Activated T-cell treated with anti-CD3 and anti-CD28 coated beads, Interleukin-2, amount 50 U/mL, for 4 hours (primary cell): Measurements from ENCODE around the gene TRIP11. TPM values are rescaled to one million over a fixed set of nuclear protein-coding genes. Genes with fewer than 3 reads are reported as not detected.
A peak's percentile ranks its signal among the peaks of the same experiment; 100 is the strongest.

Experiments used
- ATAC-seq, 2 donors: fragments of 200-7000 bp; cut with Tn5 transposase; one replicate each; pipeline ENCODE4 v1.10.0; 2021
- DNase-seq: peaks from one replicate; pipeline ENCODE4 v3.0.0-alpha.2; 2020
- H3K27me3 Mint-ChIP-seq: one replicate; pipeline ENCODE4 v1.8.0; 2021; ENCODE audit warnings: low read depth, mixed read lengths
- H3K36me3 Mint-ChIP-seq: one replicate; pipeline ENCODE4 v1.8.0; 2022; ENCODE audit warnings: mixed read lengths; ENCODE audit not compliant: insufficient read depth
- H3K4me1 Mint-ChIP-seq: one replicate; pipeline ENCODE4 v1.8.0; 2021; ENCODE audit warnings: low read depth, mixed read lengths
- H3K4me3 Mint-ChIP-seq: one replicate; pipeline ENCODE4 v1.8.0; 2021; ENCODE audit warnings: mild to moderate bottlenecking, moderate library complexity, mixed read lengths
- H3K9me3 Mint-ChIP-seq: one replicate; pipeline ENCODE4 v1.8.0; 2021; ENCODE audit warnings: mixed read lengths
- total RNA-seq, 3 donors: library from RNA; stranded (reverse); gene quantifications; one replicate each; pipeline ENCODE4 v1.2.1, GENCODE V29; 2021

The TRIP11 gene
- total RNA-seq, 3 donors from 2014 or later = 38.5 to 40.3 (median 38.9) TPM

GRCh38 chr14:91956616-91957015, 83.2 kb downstream of the TRIP11 start:
- ATAC-seq = no peak
- H3K9me3 Mint-ChIP-seq = no peaks in the 10 kb centered on the region
- no peaks in the 10 kb centered on the region for H3K4me1 Mint-ChIP-seq
- no peak for DNase-seq
- no peaks in the 10 kb centered on the region for H3K36me3 Mint-ChIP-seq
- H3K27me3 Mint-ChIP-seq = peaks cover 3% of the 10 kb centered on the region
- no peak overlapping the region for H3K4me3 Mint-ChIP-seq

- no peak for ATAC-seq
- H3K36me3 Mint-ChIP-seq = no peaks in the 10 kb centered on the region
Observed at GRCh38 chr14:91955168-91955567, 84.7 kb downstream of the TRIP11 start.

GRCh38 chr14:91953170-91953985, 86.5 kb downstream of the TRIP11 start:
- Mint-ChIP-seq H3K4me1 (no peaks in the 10 kb centered on the region), H3K36me3 (no peaks in the 10 kb centered on the region), H3K27me3 (peaks cover 2% of the 10 kb centered on the region), H3K9me3 (no peaks in the 10 kb centered on the region), H3K4me3 (no peak overlapping the region)
- DNase-seq (no peak), ATAC-seq (no peak)

More at GRCh38 chr14:91955168-91955567, 84.7 kb downstream of the TRIP11 start:
- Mint-ChIP-seq H3K9me3 (no peaks in the 10 kb centered on the region), H3K4me3 (no peak overlapping the region), H3K27me3 (peaks cover 6% of the 10 kb centered on the region), H3K4me1 (no peaks in the 10 kb centered on the region)
- DNase-seq = no peak

GRCh38 chr14:91947475-91948184, 92.2 kb downstream of the TRIP11 start, which contains the start of gene FBLN5:
FBLN5 (minus strand) TSS chr14:91947694; CDS start chr14:91947229, 465 bp downstream.
- no peaks in the 10 kb centered on the region for H3K9me3 Mint-ChIP-seq
- H3K4me3 Mint-ChIP-seq = peak within 1 kb of the TSS; percentile 84
- peaks cover 9% of the 10 kb centered on the region for H3K4me1 Mint-ChIP-seq
- DNase-seq (peak; percentile 17), ATAC-seq (peak; percentile 80 to 85)
- peaks cover 40% of the 10 kb centered on the region for H3K27me3 Mint-ChIP-seq
- H3K36me3 Mint-ChIP-seq = no peaks in the 10 kb centered on the region

- H3K36me3 Mint-ChIP-seq = no peaks in the 10 kb centered on the region
- peak overlapping the region; percentile 84 for H3K4me3 Mint-ChIP-seq
- H3K27me3 Mint-ChIP-seq = peaks cover 40% of the 10 kb centered on the region
- H3K9me3 Mint-ChIP-seq = no peaks in the 10 kb centered on the region
- H3K4me1 Mint-ChIP-seq = peaks cover 9% of the 10 kb centered on the region
- ATAC-seq = peak; percentile 47 to 49
- DNase-seq = no peak
Observed at GRCh38 chr14:91946622-91947474, 93.0 kb downstream of the TRIP11 start.

- Mint-ChIP-seq H3K4me1 (peaks cover 9% of the 10 kb centered on the region), H3K36me3 (no peaks in the 10 kb centered on the region), H3K4me3 (no peak overlapping the region), H3K27me3 (peaks cover 40% of the 10 kb centered on the region), H3K9me3 (no peaks in the 10 kb centered on the region)
- DNase-seq (no peak), ATAC-seq (no peak)
Observed at GRCh38 chr14:91945751-91946621, 93.9 kb downstream of the TRIP11 start.

GRCh38 chr14:91942946-91943345, 96.9 kb downstream of the TRIP11 start:
- Mint-ChIP-seq H3K4me3 (no peak overlapping the region), H3K27me3 (peaks cover 33% of the 10 kb centered on the region), H3K4me1 (peaks cover 9% of the 10 kb centered on the region), H3K9me3 (no peaks in the 10 kb centered on the region), H3K36me3 (no peaks in the 10 kb centered on the region)
- ATAC-seq (no peak), DNase-seq (no peak)

- H3K27me3 Mint-ChIP-seq = peaks cover 33% of the 10 kb centered on the region
- no peak for DNase-seq
- H3K4me3 Mint-ChIP-seq = no peak overlapping the region
- H3K36me3 Mint-ChIP-seq = no peaks in the 10 kb centered on the region
- no peaks in the 10 kb centered on the region for H3K9me3 Mint-ChIP-seq
- ATAC-seq = no peak
- peaks cover 9% of the 10 kb centered on the region for H3K4me1 Mint-ChIP-seq
Observed at GRCh38 chr14:91942128-91942527, 97.7 kb downstream of the TRIP11 start.

GRCh38 chr14:91940209-91940608, 99.7 kb downstream of the TRIP11 start:
- H3K36me3 Mint-ChIP-seq = no peaks in the 10 kb centered on the region
- H3K4me3 Mint-ChIP-seq = no peak overlapping the region
- ATAC-seq = no peak

GRCh38 chr14:91935586-91935985, 104.3 kb downstream of the TRIP11 start:
- ATAC-seq (no peak), DNase-seq (no peak)
- H3K36me3 Mint-ChIP-seq = no peaks in the 10 kb centered on the region
- H3K9me3 Mint-ChIP-seq = no peaks in the 10 kb centered on the region
- no peak overlapping the region for H3K4me3 Mint-ChIP-seq
- no peaks in the 10 kb centered on the region for H3K27me3 Mint-ChIP-seq
- no peaks in the 10 kb centered on the region for H3K4me1 Mint-ChIP-seq

More at GRCh38 chr14:91940209-91940608, 99.7 kb downstream of the TRIP11 start:
- DNase-seq = no peak
- no peaks in the 10 kb centered on the region for H3K9me3 Mint-ChIP-seq
- H3K4me1 Mint-ChIP-seq = peaks cover 3% of the 10 kb centered on the region
- H3K27me3 Mint-ChIP-seq = peaks cover 21% of the 10 kb centered on the region

- ATAC-seq (no peak), DNase-seq (no peak)
- H3K4me3 Mint-ChIP-seq = no peak overlapping the region
- H3K27me3 Mint-ChIP-seq = no peaks in the 10 kb centered on the region
- H3K4me1 Mint-ChIP-seq = no peaks in the 10 kb centered on the region
- H3K36me3 Mint-ChIP-seq = no peaks in the 10 kb centered on the region
- H3K9me3 Mint-ChIP-seq = no peaks in the 10 kb centered on the region
Observed at GRCh38 chr14:91934554-91935285, 105.1 kb downstream of the TRIP11 start.

GRCh38 chr14:91931478-91932088, 108.3 kb downstream of the TRIP11 start:
- Mint-ChIP-seq H3K4me3 (no peak overlapping the region), H3K36me3 (no peaks in the 10 kb centered on the region), H3K27me3 (no peaks in the 10 kb centered on the region), H3K4me1 (no peaks in the 10 kb centered on the region), H3K9me3 (no peaks in the 10 kb centered on the region)
- DNase-seq (no peak), ATAC-seq (no peak)
